K562 (cell line): ENCODE measurements around the gene SLC26A8. TPM values are rescaled to one million over a fixed set of nuclear protein-coding genes. Genes with fewer than 3 reads are reported as not detected.

Experiments
- BACH1 ChIP-seq: fragments of 200-800 bp; sonication (Bioruptor generic); IDR thresholded peaks from 2 replicates; pipeline ENCODE4 v1.6.1; 2016; ENCODE audit warnings: missing genetic modification characterization, missing compliant biosample characterization
- BRD9 ChIP-seq: fragments of 450-650 bp; IDR thresholded peaks from 2 replicates; pipeline ENCODE4 v1.6.1; 2018; ENCODE audit warnings: low read depth; ENCODE audit not compliant: partially characterized antibody
- CBFB ChIP-seq: sonication (generic); formaldehyde crosslinking; IDR thresholded peaks from 2 replicates; pipeline ENCODE4 v1.4.0; 2020; ENCODE audit warnings: mild to moderate bottlenecking, missing genetic modification reagents
- EP400 ChIP-seq: fragments of 450-650 bp; IDR thresholded peaks from 2 replicates; pipeline ENCODE4 v1.6.1; 2017; ENCODE audit warnings: antibody characterized with exemption, mild to moderate bottlenecking, moderate library complexity
- ESRRA ChIP-seq: fragments of 450-650 bp; IDR thresholded peaks from 2 replicates; pipeline ENCODE4 v1.6.1; 2014; ENCODE audit warnings: low read depth, mild to moderate bottlenecking, moderate library complexity, borderline replicate concordance
- FOXJ3 ChIP-seq: sonication (generic); formaldehyde crosslinking; IDR thresholded peaks from 2 replicates; pipeline ENCODE4 v1.4.0; 2020; ENCODE audit warnings: mild to moderate bottlenecking, missing genetic modification reagents
- GATAD2A ChIP-seq: fragments of 450-650 bp; IDR thresholded peaks from 2 replicates; pipeline ENCODE4 v1.6.1; 2017
- ILF3 ChIP-seq: fragments of 450-650 bp; IDR thresholded peaks from 2 replicates; pipeline ENCODE4 v1.6.1; 2018; ENCODE audit warnings: antibody characterized with exemption, mild to moderate bottlenecking, moderate library complexity, borderline replicate concordance
- KHSRP ChIP-seq: fragments of 450-650 bp; IDR thresholded peaks from 2 replicates; pipeline ENCODE4 v1.6.1; 2017
- LEF1 ChIP-seq: fragments of 450-650 bp; IDR thresholded peaks from 2 replicates; pipeline ENCODE4 v1.6.1; 2016; ENCODE audit warnings: mild to moderate bottlenecking
- PHB ChIP-seq: fragments of 250-450 bp; sonication (Bioruptor Pico); IDR thresholded peaks from 2 replicates; pipeline ENCODE4 v1.5.0; 2021
- PML ChIP-seq: IDR thresholded peaks from 2 replicates; pipeline ENCODE4 v1.6.1; 2012; ENCODE audit warnings: low read length, inconsistent platforms
- SMAD3 ChIP-seq: fragments of 450-650 bp; formaldehyde crosslinking; conservative IDR thresholded peaks from 2 replicates; pipeline ENCODE4 v1.4.0; 2020; ENCODE audit warnings: mild to moderate bottlenecking
- SRF ChIP-seq, 2 experiments: fragments of 250-450, 450-650 bp in 1 of 2; sonication (Bioruptor Pico) in 1 of 2; sonication (generic) in 1 of 2; formaldehyde crosslinking; IDR thresholded peaks; 2 replicates each; pipeline versions ENCODE4 v1.5.0 to v1.5.1; 2020 to 2022; ENCODE audit warnings: mild to moderate bottlenecking in 1 of 2, missing genetic modification reagents in 1 of 2
- TCF7 ChIP-seq: sonication (generic); IDR thresholded peaks from 2 replicates; pipeline ENCODE4 v1.6.1; 2016; ENCODE audit warnings: antibody characterized with exemption, borderline replicate concordance
- ZNF717 ChIP-seq: fragments of 250-450 bp; sonication (Bioruptor Pico); IDR thresholded peaks from 2 replicates; pipeline ENCODE4 v1.5.0; 2021
- polyA plus RNA-seq, 8 experiments: library from polyadenylated mRNA; depleted of rRNA in 4 of 8; stranded (reverse) in 5 of 8; unstranded in 3 of 8; fragments of >200 nt; fragmentation: Nextera tagmentation in 2 of 8; fragmentation: Illumina TruSeq in 1 of 8; extraction: Ambion mirVana in 2 of 8; extraction: Trizol in 1 of 8; gene quantifications; 2 replicates each; pipeline versions ENCODE4 v1.2.1 to v1.2.3, GENCODE V29; 2011 to 2014; ENCODE audit warnings: inconsistent platforms in 1 of 8, missing spikeins in 1 of 8
- total RNA-seq, 7 experiments: library from RNA; depleted of rRNA in 6 of 7; stranded (reverse); fragments of >200 nt in 6 of 7; fragmentation: Illumina TruSeq in 2 of 7; extraction: Trizol in 2 of 7; gene quantifications; 2 replicates each; pipeline versions ENCODE4 v1.2.1 to v1.2.3, GENCODE V29; 2011 to 2021; ENCODE audit warnings: low replicate concordance in 1 of 7
- TF ChIP-seq, protein P1 (sequence below), 2 experiments: fragments of 200-800 bp in 1 of 2; sonication (Bioruptor generic) in 1 of 2; sonication (generic) in 1 of 2; formaldehyde crosslinking in 1 of 2; IDR thresholded peaks in 1 of 2; conservative IDR thresholded peaks in 1 of 2; 2 replicates each; pipeline versions ENCODE4 v1.5.0 to v1.6.1; 2016 to 2020; ENCODE audit warnings: missing compliant biosample characterization in 1 of 2, missing genetic modification characterization in 1 of 2, missing genetic modification reagents in 1 of 2
- TF ChIP-seq, protein P2 (sequence below): fragments of 200-600 bp; sonication (generic); IDR thresholded peaks from one replicate; pipeline ENCODE4 v1.6.1; 2012; ENCODE audit warnings: mild to moderate bottlenecking, low read depth, low read length, inconsistent platforms

The SLC26A8 gene
- total and polyA plus RNA-seq, 9 of the 15 experiments (the other 6 are each of a cell fraction or from before 2014, with no cell fraction given), result not detected

DNA sequence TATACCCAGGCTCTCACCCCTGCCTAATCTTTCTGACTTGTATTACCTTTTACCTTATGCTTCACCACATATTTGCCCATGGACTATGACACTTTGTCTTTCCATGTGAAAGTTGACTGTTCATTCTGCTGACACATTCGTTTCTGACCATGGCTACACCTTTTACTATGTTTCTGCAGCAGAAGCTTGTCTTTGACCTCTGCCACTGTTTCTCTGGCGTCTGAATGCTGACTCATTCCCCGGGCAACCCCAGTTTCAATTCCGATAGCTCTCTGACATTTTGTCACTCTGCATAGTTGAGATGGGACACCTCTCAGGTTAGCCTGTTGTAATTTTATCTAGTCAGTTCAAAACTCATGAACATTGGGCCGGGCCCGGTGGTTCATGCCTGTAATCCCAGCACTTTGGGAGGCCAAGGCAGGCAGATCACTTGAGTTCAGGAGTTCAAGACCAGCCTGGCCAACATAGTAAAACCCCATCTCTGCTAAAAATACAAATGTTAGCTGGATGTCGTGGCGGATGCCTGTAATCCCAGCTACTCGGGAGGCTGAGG lies 50.7 kb downstream of the SLC26A8 start (continued):
- TF ChIP-seq, protein P1, sequence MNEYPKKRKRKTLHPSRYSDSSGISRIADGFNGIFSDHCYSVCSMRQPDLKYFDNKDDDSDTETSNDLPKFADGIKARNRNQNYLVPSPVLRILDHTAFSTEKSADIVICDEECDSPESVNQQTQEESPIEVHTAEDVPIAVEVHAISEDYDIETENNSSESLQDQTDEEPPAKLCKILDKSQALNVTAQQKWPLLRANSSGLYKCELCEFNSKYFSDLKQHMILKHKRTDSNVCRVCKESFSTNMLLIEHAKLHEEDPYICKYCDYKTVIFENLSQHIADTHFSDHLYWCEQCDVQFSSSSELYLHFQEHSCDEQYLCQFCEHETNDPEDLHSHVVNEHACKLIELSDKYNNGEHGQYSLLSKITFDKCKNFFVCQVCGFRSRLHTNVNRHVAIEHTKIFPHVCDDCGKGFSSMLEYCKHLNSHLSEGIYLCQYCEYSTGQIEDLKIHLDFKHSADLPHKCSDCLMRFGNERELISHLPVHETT (CRISPR knock-in tag; conservative IDR thresholded peaks at IDR 0.05 in 1 of 2, IDR thresholded peaks at IDR 0.05 in 1 of 2), result no peak
- 0 out of 2 replicates have a peak, but pooled peaks have one; percentile 29 for TF ChIP-seq ESRRA
- no peak for TF ChIP-seq ZNF717 (CRISPR knock-in tag)
- 0 out of 2 replicates have a peak, but pooled peaks have one; percentile 15 for TF ChIP-seq LEF1
- peak; percentile 37 for TF ChIP-seq BRD9
- no peak for TF ChIP-seq TCF7
- no peak for TF ChIP-seq PHB (CRISPR knock-in tag)
- no peak for TF ChIP-seq SMAD3
- TF ChIP-seq SRF (CRISPR knock-in tag; IDR thresholded peaks at IDR 0.05), result no peak
- TF ChIP-seq FOXJ3 (CRISPR knock-in tag), result no peak
- no peak; the same call in 1 of the 2 replicates for TF ChIP-seq GATAD2A
- TF ChIP-seq, protein P2, sequence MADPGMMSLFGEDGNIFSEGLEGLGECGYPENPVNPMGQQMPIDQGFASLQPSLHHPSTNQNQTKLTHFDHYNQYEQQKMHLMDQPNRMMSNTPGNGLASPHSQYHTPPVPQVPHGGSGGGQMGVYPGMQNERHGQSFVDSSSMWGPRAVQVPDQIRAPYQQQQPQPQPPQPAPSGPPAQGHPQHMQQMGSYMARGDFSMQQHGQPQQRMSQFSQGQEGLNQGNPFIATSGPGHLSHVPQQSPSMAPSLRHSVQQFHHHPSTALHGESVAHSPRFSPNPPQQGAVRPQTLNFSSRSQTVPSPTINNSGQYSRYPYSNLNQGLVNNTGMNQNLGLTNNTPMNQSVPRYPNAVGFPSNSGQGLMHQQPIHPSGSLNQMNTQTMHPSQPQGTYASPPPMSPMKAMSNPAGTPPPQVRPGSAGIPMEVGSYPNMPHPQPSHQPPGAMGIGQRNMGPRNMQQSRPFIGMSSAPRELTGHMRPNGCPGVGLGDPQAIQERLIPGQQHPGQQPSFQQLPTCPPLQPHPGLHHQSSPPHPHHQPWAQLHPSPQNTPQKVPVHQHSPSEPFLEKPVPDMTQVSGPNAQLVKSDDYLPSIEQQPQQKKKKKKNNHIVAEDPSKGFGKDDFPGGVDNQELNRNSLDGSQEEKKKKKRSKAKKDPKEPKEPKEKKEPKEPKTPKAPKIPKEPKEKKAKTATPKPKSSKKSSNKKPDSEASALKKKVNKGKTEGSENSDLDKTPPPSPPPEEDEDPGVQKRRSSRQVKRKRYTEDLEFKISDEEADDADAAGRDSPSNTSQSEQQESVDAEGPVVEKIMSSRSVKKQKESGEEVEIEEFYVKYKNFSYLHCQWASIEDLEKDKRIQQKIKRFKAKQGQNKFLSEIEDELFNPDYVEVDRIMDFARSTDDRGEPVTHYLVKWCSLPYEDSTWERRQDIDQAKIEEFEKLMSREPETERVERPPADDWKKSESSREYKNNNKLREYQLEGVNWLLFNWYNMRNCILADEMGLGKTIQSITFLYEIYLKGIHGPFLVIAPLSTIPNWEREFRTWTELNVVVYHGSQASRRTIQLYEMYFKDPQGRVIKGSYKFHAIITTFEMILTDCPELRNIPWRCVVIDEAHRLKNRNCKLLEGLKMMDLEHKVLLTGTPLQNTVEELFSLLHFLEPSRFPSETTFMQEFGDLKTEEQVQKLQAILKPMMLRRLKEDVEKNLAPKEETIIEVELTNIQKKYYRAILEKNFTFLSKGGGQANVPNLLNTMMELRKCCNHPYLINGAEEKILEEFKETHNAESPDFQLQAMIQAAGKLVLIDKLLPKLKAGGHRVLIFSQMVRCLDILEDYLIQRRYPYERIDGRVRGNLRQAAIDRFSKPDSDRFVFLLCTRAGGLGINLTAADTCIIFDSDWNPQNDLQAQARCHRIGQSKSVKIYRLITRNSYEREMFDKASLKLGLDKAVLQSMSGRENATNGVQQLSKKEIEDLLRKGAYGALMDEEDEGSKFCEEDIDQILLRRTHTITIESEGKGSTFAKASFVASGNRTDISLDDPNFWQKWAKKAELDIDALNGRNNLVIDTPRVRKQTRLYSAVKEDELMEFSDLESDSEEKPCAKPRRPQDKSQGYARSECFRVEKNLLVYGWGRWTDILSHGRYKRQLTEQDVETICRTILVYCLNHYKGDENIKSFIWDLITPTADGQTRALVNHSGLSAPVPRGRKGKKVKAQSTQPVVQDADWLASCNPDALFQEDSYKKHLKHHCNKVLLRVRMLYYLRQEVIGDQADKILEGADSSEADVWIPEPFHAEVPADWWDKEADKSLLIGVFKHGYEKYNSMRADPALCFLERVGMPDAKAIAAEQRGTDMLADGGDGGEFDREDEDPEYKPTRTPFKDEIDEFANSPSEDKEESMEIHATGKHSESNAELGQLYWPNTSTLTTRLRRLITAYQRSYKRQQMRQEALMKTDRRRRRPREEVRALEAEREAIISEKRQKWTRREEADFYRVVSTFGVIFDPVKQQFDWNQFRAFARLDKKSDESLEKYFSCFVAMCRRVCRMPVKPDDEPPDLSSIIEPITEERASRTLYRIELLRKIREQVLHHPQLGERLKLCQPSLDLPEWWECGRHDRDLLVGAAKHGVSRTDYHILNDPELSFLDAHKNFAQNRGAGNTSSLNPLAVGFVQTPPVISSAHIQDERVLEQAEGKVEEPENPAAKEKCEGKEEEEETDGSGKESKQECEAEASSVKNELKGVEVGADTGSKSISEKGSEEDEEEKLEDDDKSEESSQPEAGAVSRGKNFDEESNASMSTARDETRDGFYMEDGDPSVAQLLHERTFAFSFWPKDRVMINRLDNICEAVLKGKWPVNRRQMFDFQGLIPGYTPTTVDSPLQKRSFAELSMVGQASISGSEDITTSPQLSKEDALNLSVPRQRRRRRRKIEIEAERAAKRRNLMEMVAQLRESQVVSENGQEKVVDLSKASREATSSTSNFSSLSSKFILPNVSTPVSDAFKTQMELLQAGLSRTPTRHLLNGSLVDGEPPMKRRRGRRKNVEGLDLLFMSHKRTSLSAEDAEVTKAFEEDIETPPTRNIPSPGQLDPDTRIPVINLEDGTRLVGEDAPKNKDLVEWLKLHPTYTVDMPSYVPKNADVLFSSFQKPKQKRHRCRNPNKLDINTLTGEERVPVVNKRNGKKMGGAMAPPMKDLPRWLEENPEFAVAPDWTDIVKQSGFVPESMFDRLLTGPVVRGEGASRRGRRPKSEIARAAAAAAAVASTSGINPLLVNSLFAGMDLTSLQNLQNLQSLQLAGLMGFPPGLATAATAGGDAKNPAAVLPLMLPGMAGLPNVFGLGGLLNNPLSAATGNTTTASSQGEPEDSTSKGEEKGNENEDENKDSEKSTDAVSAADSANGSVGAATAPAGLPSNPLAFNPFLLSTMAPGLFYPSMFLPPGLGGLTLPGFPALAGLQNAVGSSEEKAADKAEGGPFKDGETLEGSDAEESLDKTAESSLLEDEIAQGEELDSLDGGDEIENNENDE, result no peak
- TF ChIP-seq PML, result no peak
- TF ChIP-seq CBFB, result no peak
- peak; percentile 66; the same call in 1 of the 2 replicates for TF ChIP-seq BACH1
- no peak for TF ChIP-seq KHSRP
- no peak for TF ChIP-seq ILF3
- TF ChIP-seq EP400, result peak; percentile 43; the same call in 1 of the 2 replicates
